Retinal pigment epithelial cell (primary cell): Measurements from ENCODE around the gene ALOX5.
"Not testable (repeated sequence)": the region's sequence is repeated elsewhere in the genome, so short reads cannot be mapped to it uniquely, and the experiment has no call there.

Experiments
- DNase-seq: peaks from one replicate; pipeline ENCODE4 v3.0.0-alpha.2; 2010; ENCODE audit warnings: low read depth
- H3K4me3 ChIP-seq: 2 replicates; pipeline ENCODE4 v1.5.1; 2011; ENCODE audit warnings: mild to moderate bottlenecking, low read length, control low read depth, moderate library complexity
- CTCF ChIP-seq: conservative IDR thresholded peaks from 2 replicates; pipeline ENCODE4 v1.5.1; 2011; ENCODE audit warnings: low read depth, low read length, control low read depth, inconsistent platforms

Gene ALOX5

GRCh38 chr10:45354261-45354660, 19.8 kb upstream of the ALOX5 start:
- H3K4me3 ChIP-seq, result no peak overlapping the region
- TF ChIP-seq CTCF, result no peak
- DNase-seq, result no peak

GRCh38 chr10:45355494-45355893, 18.5 kb upstream of the ALOX5 start:
- DNase-seq, result no peak
- no peak for TF ChIP-seq CTCF
- no peak overlapping the region for H3K4me3 ChIP-seq

- not testable (repeated sequence) for H3K4me3 ChIP-seq, DNase-seq
Observed at GRCh38 chr10:45358961-45359360, 15.1 kb upstream of the ALOX5 start.

GRCh38 chr10:45361983-45362799, 11.8 kb upstream of the ALOX5 start:
- not testable (repeated sequence) for H3K4me3 ChIP-seq, DNase-seq

- H3K4me3 ChIP-seq, DNase-seq: not testable (repeated sequence)
Observed at GRCh38 chr10:45367643-45368042, 6.4 kb upstream of the ALOX5 start.

- H3K4me3 ChIP-seq, result no peak overlapping the region
- no peak for DNase-seq
- TF ChIP-seq CTCF, result no peak
Observed at GRCh38 chr10:45368181-45368580, 5.8 kb upstream of the ALOX5 start.

- no peak for DNase-seq
- H3K4me3 ChIP-seq, result no peak overlapping the region
- no peak for TF ChIP-seq CTCF
Observed at GRCh38 chr10:45370202-45370955, 3.6 kb upstream of the ALOX5 start.

GRCh38 chr10:45371560-45371959, 2.5 kb upstream of the ALOX5 start:
- H3K4me3 ChIP-seq, result no peak overlapping the region
- no peak for TF ChIP-seq CTCF
- DNase-seq, result no peak
